BLaER1 (cell line): ENCODE results near the gene PRKN.

Source experiments
- H3K27ac ChIP-seq: shearing (Covaris generic); formaldehyde crosslinking; 2 replicates; pipeline ENCODE4 v1.8.1; 2022
- H3K27me3 ChIP-seq: shearing (Covaris generic); formaldehyde crosslinking; 2 replicates; pipeline ENCODE4 v1.8.1; 2022
- H3K36me3 ChIP-seq: shearing (Covaris generic); formaldehyde crosslinking; 2 replicates; pipeline ENCODE4 v1.8.1; 2022
- H3K4me1 ChIP-seq: shearing (Covaris generic); formaldehyde crosslinking; 2 replicates; pipeline ENCODE4 v1.8.1; 2022
- H3K4me2 ChIP-seq: shearing (Covaris generic); formaldehyde crosslinking; 2 replicates; pipeline ENCODE4 v1.8.1; 2022
- H3K4me3 ChIP-seq: shearing (Covaris generic); formaldehyde crosslinking; 2 replicates; pipeline ENCODE4 v1.8.1; 2022
- H3K9ac ChIP-seq: shearing (Covaris generic); formaldehyde crosslinking; 2 replicates; pipeline ENCODE4 v1.8.1; 2022
- H3K9me3 ChIP-seq: shearing (Covaris generic); formaldehyde crosslinking; 2 replicates; pipeline ENCODE4 v1.8.1; 2022
- H4K20me1 ChIP-seq: shearing (Covaris generic); formaldehyde crosslinking; 2 replicates; pipeline ENCODE4 v1.8.1; 2022
- Cebpa-rat ChIP-seq: shearing (Covaris generic); IDR thresholded peaks from 2 replicates; pipeline ENCODE4 v1.8.1; 2022

PRKN gene

GRCh38 chr6:161436106-161436876 is 1291.3 kb downstream of the PRKN start:
- H3K27ac ChIP-seq, result no peak overlapping the region

GRCh38 chr6:161435748-161436070 is 1291.9 kb downstream of the PRKN start:
- H3K27me3 ChIP-seq, result no peaks in the 10 kb centered on the region
- no peak overlapping the region for H3K9ac ChIP-seq

More at GRCh38 chr6:161436106-161436876, 1291.3 kb downstream of the PRKN start:
- Histone ChIP-seq H3K9me3 (no peaks in the 10 kb centered on the region), H3K9ac (no peak overlapping the region), H3K27me3 (no peaks in the 10 kb centered on the region), H4K20me1 (no peaks in the 10 kb centered on the region), H3K4me1 (no peaks in the 10 kb centered on the region), H3K36me3 (no peaks in the 10 kb centered on the region), H3K4me3 (no peak overlapping the region), H3K4me2 (no peak overlapping the region)
- TF ChIP-seq Cebpa-rat, result no peak

GRCh38 chr6:161434921-161435747 is 1292.4 kb downstream of the PRKN start:
- Histone ChIP-seq H3K4me1 (no peaks in the 10 kb centered on the region), H3K27me3 (no peaks in the 10 kb centered on the region), H3K9me3 (no peaks in the 10 kb centered on the region), H3K9ac (no peak overlapping the region), H4K20me1 (no peaks in the 10 kb centered on the region), H3K4me2 (no peak overlapping the region), H3K4me3 (no peak overlapping the region), H3K36me3 (no peaks in the 10 kb centered on the region), H3K27ac (no peak overlapping the region)
- no peak for TF ChIP-seq Cebpa-rat

More at GRCh38 chr6:161435748-161436070, 1291.9 kb downstream of the PRKN start:
- Histone ChIP-seq H3K9me3 (no peaks in the 10 kb centered on the region), H3K36me3 (no peaks in the 10 kb centered on the region), H3K4me1 (no peaks in the 10 kb centered on the region), H3K27ac (no peak overlapping the region), H4K20me1 (no peaks in the 10 kb centered on the region), H3K4me3 (no peak overlapping the region), H3K4me2 (no peak overlapping the region)
- TF ChIP-seq Cebpa-rat, result no peak

- no peaks in the 10 kb centered on the region for H4K20me1 ChIP-seq
- no peaks in the 10 kb centered on the region for H3K4me1 ChIP-seq
- no peak overlapping the region for H3K4me2 ChIP-seq
- no peaks in the 10 kb centered on the region for H3K36me3 ChIP-seq
- H3K4me3 ChIP-seq, result no peak overlapping the region
- no peaks in the 10 kb centered on the region for H3K27me3 ChIP-seq
- H3K9ac ChIP-seq, result no peak overlapping the region
- H3K9me3 ChIP-seq, result no peaks in the 10 kb centered on the region
- TF ChIP-seq Cebpa-rat, result no peak
- no peak overlapping the region for H3K27ac ChIP-seq
Measured at GRCh38 chr6:161434350-161434749, 1293.2 kb downstream of the PRKN start.

- Histone ChIP-seq H3K27ac (no peak overlapping the region), H4K20me1 (no peaks in the 10 kb centered on the region), H3K4me1 (no peaks in the 10 kb centered on the region), H3K27me3 (no peaks in the 10 kb centered on the region), H3K9me3 (no peaks in the 10 kb centered on the region), H3K4me3 (no peak overlapping the region), H3K9ac (no peak overlapping the region), H3K4me2 (no peak overlapping the region), H3K36me3 (no peaks in the 10 kb centered on the region)
- no peak for TF ChIP-seq Cebpa-rat
Measured at GRCh38 chr6:161432546-161432945, 1295.0 kb downstream of the PRKN start.

GRCh38 chr6:161429921-161430490 is 1297.6 kb downstream of the PRKN start:
- Histone ChIP-seq H3K4me3 (no peak overlapping the region), H3K4me1 (no peaks in the 10 kb centered on the region), H4K20me1 (no peaks in the 10 kb centered on the region), H3K27me3 (no peaks in the 10 kb centered on the region), H3K9ac (no peak overlapping the region), H3K36me3 (no peaks in the 10 kb centered on the region), H3K27ac (no peak overlapping the region), H3K9me3 (peaks cover 9% of the 10 kb centered on the region; the same call in 1 of the 2 replicates), H3K4me2 (no peak overlapping the region)
- no peak for TF ChIP-seq Cebpa-rat

GRCh38 chr6:161424421-161424820 is 1303.1 kb downstream of the PRKN start:
- no peak overlapping the region for H3K4me3 ChIP-seq
- no peaks in the 10 kb centered on the region for H3K4me1 ChIP-seq
- H3K36me3 ChIP-seq, result no peaks in the 10 kb centered on the region
- peaks cover 9% of the 10 kb centered on the region; the same call in 1 of the 2 replicates for H3K9me3 ChIP-seq
- no peak overlapping the region for H3K27ac ChIP-seq
- TF ChIP-seq Cebpa-rat, result no peak
- H4K20me1 ChIP-seq, result no peaks in the 10 kb centered on the region
- no peaks in the 10 kb centered on the region for H3K27me3 ChIP-seq
- H3K4me2 ChIP-seq, result no peak overlapping the region
- no peak overlapping the region for H3K9ac ChIP-seq

- Histone ChIP-seq H3K4me2 (no peak overlapping the region), H3K4me3 (no peak overlapping the region), H3K27ac (no peak overlapping the region), H3K36me3 (no peaks in the 10 kb centered on the region), H3K4me1 (no peaks in the 10 kb centered on the region), H3K9ac (no peak overlapping the region), H4K20me1 (no peaks in the 10 kb centered on the region), H3K27me3 (no peaks in the 10 kb centered on the region), H3K9me3 (peaks cover 9% of the 10 kb centered on the region; the same call in 1 of the 2 replicates)
- no peak for TF ChIP-seq Cebpa-rat
Measured at GRCh38 chr6:161422710-161423680, 1304.6 kb downstream of the PRKN start.

DNA sequence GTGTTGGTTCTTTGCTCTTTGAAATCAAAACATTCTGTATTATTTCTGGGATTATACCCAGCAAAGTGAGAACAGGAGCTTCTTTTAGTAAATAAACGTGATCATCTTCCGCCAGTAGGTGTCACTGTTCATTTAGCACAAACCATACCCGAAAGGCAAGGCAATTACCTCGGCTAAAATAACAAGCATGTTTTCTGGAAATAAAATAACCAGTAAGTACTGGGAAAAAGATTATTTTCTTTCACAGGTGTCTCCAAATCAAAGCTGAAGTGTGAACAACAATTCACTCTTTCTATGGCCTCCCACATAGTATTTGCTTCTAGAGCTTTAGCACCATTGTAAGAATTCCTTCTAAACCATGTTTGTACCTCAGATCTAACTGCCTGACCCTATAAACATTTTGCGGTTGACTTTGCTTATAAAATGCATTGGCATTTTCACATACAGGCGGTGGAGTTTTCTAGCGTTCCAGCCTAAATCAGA is 1309.1 kb downstream of the PRKN start:
- Histone ChIP-seq H3K4me3 (no peak overlapping the region), H4K20me1 (no peaks in the 10 kb centered on the region), H3K9me3 (no peaks in the 10 kb centered on the region), H3K9ac (no peak overlapping the region), H3K27me3 (no peaks in the 10 kb centered on the region), H3K4me2 (no peak overlapping the region), H3K4me1 (peaks cover 7% of the 10 kb centered on the region; the same call in 1 of the 2 replicates), H3K27ac (no peak overlapping the region), H3K36me3 (no peaks in the 10 kb centered on the region)
- TF ChIP-seq Cebpa-rat, result no peak
